A673 (cell line): Measurements from ENCODE around the gene LIMS4.
"Not testable (repeated sequence)": the region's sequence is repeated elsewhere in the genome, so short reads cannot be mapped to it uniquely, and the experiment has no call there.

Source experiments
- EZH2 ChIP-seq: fragments of 200-600 bp; sonication (generic); IDR thresholded peaks from 2 replicates; pipeline ENCODE4 v1.6.1; 2017; ENCODE audit warnings: borderline replicate concordance, low read depth, mild to moderate bottlenecking, mixed read lengths, antibody characterized with exemption, low read length; ENCODE audit not compliant: poor library complexity, severe bottlenecking
- TF ChIP-seq, protein P1 (sequence below): fragments of 300-800, 200-600 bp; sonication (generic); conservative IDR thresholded peaks from 2 replicates; pipeline ENCODE4 v1.5.1; 2017; ENCODE audit warnings: low read depth, mild to moderate bottlenecking, antibody characterized with exemption, low read length, moderate library complexity, mixed read lengths

DNA sequence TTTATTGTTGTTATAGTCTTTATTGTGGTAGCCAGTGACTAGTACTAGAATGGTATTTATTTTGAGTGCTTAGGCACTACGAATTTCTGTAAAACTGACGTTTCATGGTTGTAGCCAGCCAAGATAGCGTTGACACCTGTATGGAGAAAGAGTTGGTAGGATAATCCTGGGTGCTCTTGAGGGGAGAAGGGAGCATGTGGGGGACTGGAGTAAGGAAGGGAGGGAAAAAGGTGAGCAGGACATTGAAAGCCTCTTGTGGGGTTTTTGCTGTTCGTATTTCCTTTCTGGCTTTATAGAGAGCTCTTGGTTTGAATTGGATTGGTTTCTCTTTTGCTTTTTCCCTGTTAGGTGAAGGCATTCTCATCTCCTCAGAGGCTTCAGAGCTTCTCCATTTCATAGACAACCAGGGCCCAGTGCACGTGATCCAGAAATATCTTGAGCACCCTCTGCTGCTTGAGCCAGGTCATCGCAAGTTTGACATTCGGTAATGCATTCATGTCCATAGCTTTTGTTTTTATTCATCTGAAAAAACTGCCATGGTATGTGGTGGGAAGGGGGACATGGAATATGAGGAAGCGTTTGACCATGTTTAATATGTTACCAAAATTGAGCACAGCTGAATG lies 27.2 kb upstream of the LIMS4 start:
- TF ChIP-seq, protein P1, sequence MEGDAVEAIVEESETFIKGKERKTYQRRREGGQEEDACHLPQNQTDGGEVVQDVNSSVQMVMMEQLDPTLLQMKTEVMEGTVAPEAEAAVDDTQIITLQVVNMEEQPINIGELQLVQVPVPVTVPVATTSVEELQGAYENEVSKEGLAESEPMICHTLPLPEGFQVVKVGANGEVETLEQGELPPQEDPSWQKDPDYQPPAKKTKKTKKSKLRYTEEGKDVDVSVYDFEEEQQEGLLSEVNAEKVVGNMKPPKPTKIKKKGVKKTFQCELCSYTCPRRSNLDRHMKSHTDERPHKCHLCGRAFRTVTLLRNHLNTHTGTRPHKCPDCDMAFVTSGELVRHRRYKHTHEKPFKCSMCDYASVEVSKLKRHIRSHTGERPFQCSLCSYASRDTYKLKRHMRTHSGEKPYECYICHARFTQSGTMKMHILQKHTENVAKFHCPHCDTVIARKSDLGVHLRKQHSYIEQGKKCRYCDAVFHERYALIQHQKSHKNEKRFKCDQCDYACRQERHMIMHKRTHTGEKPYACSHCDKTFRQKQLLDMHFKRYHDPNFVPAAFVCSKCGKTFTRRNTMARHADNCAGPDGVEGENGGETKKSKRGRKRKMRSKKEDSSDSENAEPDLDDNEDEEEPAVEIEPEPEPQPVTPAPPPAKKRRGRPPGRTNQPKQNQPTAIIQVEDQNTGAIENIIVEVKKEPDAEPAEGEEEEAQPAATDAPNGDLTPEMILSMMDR = not testable (repeated sequence)
- not testable (repeated sequence) for TF ChIP-seq EZH2
